A673 (cell line): Measurements from ENCODE around the gene CISH.

Experiments used
- CTCF ChIP-seq: fragments of 300-800, 200-600 bp; sonication (generic); conservative IDR thresholded peaks from 2 replicates; pipeline ENCODE4 v1.5.1; 2017; ENCODE audit warnings: low read depth, mild to moderate bottlenecking, antibody characterized with exemption, low read length, moderate library complexity, mixed read lengths
- EZH2 ChIP-seq: fragments of 200-600 bp; sonication (generic); IDR thresholded peaks from 2 replicates; pipeline ENCODE4 v1.6.1; 2017; ENCODE audit warnings: borderline replicate concordance, low read depth, mild to moderate bottlenecking, mixed read lengths, antibody characterized with exemption, low read length; ENCODE audit not compliant: poor library complexity, severe bottlenecking

GRCh38 chr3:50574444-50574831 lies 37.1 kb downstream of the CISH start:
- TF ChIP-seq CTCF (no peak), EZH2 (no peak)
